ENCODE measurements around the gene GPC3.

DNA sequence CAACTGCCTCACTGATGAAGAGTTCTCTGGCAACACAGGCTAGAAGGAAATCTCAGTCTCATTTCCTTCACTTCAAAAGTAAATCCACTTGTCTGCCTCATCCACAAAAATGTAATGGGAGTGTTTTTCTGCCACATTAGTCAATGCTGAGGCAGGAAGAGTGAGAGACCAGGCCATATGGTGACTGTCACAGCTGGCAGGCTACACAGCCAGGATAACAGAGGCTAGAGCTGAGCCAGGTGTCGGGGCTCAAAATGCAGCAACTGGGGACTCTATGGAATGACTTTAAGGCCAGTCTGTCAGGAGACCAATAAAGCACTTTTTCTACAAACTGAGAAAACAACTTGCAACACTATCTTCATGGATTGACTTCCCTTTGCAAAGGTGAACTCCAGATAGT lies 204.2 kb downstream of the GPC3 start:
- TF ChIP-seq YY1 (IDR thresholded peaks at IDR 0.05; ENCODE audit: insufficient read depth, insufficient read length) (no peak), SUZ12 (IDR thresholded peaks at IDR 0.05; ENCODE audit: extremely low read depth, insufficient read depth, insufficient read length) (no peak), ZNF274 (IDR thresholded peaks at IDR 0.05; ENCODE audit: low read depth, low read length) (no peak)
